GM21576 (cell line): ENCODE results near the gene CCBE1.

ENCODE experiments used
- ATAC-seq: cut with Tn5 transposase; IDR thresholded peaks from one replicate; pipeline ENCODE4 v1.9.1; 2021; ENCODE audit warnings: mild to moderate bottlenecking, moderate library complexity; ENCODE audit not compliant: unreplicated experiment

The CCBE1 gene

DNA sequence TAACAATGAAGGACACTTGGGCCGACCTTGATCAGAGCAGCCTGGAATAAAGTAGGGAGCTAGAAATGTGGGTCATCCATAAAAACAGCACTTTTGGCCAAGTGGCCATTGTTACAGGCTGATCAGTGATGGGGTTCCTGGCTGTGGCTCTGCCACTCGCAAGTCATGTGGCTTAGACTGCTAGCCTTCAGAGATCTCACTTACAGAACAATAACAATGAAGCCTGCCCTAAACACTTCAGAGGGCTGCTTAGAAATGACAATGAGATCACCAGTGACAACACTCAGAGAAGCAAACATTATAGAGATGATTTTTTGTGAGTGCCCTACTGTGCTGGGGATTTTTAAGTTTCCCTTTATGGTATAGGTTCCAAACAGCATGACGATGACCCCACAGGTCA is 230.2 kb downstream of the CCBE1 start:
- ATAC-seq: no peak

DNA sequence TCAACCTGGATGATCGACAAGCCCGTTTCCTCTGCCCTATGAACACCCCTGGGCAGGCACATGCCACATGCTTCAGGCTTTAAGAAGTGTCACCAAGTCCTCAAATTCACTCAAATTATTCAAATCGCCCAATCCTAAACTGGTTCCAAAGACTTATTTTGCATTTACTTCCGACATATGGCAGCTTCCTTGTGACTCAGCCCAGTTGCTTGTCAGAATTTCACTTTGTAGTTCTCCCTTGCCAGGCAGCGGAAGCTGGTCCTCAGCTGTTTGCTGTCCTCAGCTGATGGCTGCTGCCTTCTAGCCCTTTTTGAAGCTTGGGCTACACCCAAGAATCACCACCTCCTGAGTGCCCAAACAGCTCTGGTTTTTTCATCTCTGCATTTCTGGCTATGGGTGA is 232.7 kb downstream of the CCBE1 start:
- ATAC-seq: no peak

DNA sequence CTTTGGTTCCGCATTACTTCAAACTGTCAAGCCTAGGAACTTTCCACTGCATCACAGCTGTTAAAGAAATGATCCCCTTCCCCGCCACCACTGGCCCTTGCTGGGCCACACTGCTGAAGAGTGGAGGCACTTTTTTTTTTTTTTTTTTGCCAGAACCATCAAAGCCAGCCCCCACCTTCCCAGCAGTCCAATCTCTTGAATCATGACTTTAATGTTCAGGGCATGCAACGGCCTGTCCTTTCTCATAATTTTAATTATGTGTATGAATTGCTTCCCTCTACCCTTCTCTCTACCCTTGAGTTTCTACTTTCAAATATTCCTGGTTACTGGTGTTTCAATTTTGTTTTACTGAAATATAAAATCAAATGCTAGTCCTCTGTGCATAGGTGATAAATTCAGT is 236.1 kb downstream of the CCBE1 start:
- ATAC-seq: no peak

DNA sequence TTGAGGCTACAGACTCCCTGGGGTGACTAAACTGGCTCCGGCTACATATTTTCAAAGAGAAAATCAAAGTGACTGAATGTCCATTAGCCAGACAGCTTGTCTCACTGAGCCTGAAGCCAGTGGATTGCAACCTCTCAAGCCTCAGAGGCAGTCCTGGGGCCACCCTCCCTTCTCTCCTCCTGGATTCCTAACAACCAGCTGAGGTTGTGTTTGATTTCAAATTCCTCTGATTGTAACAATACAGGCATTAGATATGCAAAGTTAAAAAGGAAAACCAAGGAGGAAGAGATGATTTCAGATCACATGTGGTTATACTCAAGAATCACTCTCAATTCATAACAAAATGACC is 237.2 kb downstream of the CCBE1 start:
- ATAC-seq: no peak

DNA sequence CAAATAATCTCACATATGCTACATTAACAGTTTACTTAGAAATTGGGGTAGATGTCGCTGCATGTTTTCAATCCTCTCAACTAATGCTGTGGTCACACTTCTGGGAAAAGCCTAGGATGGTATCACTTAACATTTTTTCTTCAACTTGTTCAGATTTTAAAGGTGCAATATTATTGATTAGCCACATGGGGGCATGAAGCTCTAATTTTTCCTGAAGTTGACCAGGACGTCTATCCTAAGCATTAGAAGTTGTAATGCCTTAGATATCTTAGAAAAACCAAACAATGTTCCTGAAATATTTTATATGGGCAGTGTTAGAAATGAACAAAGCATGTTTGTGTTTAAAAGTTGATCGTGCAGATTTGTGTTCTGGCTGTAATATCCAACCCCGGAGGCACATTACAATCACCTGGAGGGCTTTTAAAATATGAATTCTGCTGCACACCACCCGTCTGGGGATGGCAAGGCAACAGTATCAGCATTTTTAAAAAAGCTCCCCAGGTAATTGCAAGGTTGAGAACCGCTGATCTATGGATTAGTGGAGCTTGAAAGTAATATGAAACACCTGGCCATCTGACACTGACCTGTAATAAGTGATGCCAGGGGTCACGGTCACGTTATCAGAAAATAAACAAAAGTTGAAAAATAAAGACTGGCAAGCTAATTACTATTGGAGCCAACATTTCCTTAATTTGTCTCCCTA is 237.7 kb downstream of the CCBE1 start:
- no peak for ATAC-seq

DNA sequence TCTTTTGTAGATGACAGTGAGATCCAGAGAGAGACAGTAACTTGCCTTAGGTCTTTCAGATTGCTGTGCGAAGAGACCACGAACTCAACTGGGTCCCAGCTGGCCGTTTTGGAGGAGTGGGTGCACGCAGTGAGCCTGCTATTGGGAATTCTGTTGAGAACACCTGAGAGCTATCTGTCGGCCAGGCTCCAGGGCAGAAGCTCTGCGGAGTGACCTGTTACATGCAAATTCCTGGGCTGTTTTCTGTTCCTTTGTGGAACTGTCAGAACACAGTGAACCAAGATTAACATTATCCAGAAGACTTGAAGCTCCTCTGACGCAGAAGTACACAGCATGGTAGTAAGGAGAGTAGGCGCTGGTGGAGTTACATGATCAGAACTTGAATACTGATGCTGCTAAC is 238.6 kb downstream of the CCBE1 start:
- ATAC-seq: no peak

DNA sequence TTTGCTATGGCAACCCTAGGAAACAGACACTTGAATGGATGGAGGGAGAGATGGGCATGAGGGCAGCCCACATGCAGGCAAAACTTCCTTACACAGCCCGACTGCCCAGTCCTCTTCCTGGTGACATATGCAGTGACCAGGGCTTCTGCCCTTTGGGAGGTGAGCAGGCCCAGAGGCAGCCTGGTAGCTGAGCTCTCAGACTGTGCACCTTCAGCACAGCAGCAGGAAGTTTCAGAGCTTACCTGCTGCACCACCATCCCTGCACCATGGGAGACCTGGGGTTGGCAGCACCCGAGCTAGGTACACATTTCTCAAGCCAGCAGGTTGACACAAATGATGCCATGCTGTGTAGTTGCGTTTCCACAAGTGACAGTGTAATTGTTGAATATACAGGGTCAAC is 240.6 kb downstream of the CCBE1 start:
- no peak for ATAC-seq

DNA sequence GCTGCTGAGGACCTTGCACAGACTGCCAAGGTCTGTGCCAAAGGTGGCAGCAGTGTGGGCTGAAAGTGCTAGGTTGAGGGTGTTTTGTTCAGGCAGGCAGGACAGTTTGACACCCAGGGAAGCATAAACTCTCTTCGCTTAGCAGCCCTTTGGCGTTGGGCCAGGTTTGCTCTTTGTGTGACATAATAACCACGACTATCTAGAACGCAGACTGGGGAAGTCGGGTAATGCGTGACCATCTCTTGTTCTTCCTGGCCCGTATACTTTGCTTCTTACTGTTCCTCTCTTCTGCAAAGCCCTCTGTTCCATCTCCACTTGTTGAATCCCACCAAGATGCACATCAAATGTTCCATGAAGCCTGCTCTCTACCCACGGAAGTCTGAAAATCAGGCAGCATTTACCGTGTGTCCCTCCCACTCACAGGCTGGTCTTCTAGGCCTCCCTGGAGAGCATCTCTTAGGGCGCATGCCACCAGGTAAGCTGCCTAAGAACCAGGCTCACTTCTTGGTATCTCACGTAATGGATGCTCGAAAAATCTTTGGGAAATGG is 241.4 kb downstream of the CCBE1 start:
- ATAC-seq: no peak

DNA sequence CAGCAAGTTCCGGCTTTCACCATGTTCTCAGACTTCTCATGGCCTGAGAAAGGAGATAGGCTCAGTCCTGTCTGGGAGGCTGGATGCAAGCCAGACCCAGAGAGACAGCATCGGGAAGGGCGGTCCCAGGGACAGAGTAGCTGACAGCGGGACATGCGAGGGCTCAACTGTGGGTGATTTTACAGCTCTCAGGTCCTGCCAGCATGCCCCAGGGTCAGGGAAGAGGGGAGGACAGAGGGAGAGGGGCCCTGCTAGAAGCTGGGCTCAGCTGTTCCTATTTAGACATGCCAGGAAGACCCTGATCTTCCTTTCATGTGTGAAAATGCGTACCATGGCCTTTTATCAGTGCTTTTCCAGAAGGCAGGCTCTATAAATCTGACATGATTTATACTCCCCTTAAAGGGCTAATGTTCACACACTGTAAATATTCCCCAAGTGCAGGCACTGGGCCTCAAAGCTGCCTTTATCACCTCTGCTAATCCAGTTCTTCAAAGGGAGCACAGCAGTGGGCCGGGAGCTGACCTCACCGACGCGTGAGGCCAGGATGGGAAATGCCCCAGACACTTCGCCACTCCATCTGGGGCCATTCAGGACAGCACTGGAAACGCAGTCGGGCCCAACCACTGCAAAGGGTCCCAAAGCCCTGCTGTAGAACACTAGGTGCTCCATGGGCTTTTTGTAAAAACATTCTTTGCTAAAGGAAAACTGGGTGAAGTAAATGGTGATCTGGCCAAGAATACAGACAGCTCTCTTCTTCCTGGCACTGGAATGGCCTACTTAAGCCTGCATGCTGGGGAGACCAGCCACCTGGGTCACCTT is 242.1 kb downstream of the CCBE1 start:
- ATAC-seq: no peak

DNA sequence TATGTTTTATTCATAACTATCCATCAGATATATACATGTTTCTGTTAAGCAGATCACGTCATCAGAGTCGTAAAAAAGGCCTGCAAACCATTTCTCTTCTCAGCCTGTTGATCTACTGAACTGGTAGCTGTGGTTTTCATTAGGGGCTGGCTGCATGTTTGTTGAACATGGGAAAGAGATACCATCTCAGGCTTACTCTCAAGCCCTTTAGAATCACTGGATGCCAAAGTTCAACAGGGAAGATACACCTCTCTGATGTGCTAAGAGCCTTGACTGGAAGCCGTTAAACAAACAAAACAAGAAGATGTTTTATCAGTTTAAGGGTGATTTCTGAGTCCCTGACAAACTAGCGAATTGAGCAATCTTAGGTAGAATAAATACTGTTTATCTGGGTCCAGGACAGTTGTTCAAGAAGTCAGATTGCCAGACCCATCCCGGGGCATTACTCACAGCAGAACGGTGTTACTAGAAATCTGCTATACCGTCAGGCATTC is 243.7 kb downstream of the CCBE1 start:
- no peak for ATAC-seq

DNA sequence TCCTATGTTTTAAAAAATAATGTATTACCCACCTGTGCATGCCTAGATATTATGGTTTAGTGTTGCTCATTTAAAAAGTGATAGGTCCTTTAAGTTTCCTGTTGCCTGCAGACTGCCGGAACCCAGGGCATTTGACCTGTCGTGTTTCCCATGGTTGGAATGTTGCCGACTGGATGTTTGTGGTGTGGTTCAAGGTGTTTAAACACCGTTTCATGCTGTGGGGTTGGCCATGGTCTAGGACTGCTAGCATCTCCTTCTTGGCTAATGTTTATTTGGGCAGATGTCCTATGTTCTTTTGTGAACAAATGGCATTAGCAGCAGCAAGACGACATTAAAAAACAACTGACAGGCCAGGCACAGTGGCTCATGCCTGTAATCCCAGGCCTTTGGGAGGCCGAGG is 245.3 kb downstream of the CCBE1 start:
- ATAC-seq: no peak

DNA sequence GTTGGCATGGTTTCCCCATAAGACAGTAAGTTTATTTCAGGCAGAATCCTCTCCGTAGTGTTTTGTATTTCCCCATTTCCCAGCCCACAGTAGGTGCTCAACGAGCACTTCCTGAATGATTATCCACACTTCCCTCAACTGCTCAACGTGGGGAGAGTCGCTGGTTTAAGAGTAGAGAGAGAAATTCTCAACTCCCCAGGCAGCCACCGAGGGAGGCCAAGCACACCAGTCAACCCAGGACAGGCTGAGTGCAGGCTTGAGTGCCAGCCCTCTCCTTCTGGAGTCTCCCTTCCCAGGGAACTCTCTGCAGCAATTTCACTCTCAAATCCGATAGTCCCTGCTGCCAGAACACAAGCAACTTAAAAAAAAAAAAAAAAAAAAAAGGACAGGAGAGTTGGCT is 246.2 kb downstream of the CCBE1 start:
- ATAC-seq: no peak

DNA sequence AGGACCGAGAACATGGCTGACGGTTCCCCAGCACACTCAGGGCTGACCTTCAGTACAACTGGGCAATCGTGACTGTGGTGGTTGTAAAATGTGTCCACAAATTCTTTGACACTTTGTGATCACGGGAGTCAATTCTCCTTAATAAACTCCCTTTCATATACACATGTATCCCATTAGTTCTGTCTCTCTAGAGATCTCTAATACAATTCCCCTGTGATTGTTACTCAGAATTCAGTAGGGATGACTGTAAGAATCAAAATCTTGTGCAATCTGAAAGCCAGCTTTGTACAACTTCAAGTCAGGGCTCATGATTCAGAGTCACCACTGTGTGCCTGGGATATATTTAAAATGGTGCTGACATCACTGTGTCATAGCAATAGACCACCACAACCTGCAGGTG is 248.7 kb downstream of the CCBE1 start:
- ATAC-seq: no peak

DNA sequence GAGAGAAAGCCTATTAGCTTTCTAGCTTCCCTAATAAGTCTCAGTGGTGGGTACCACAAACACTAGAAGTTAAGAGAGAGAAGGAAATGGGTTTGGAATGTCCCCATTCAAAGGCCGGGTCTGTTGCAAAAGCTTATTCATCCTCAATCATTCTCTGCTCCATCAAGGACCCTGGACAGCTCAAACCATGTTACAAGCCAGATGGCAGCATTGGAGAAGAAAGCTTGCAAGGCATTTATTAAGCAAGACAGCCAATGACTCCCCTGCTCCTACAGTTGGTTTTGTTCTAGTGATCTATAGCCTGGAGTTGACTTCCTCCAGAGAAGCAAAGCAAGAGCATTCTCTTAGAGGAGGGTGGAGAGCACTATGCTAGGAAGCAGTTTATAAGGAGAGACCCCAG is 251.2 kb downstream of the CCBE1 start:
- ATAC-seq: no peak

DNA sequence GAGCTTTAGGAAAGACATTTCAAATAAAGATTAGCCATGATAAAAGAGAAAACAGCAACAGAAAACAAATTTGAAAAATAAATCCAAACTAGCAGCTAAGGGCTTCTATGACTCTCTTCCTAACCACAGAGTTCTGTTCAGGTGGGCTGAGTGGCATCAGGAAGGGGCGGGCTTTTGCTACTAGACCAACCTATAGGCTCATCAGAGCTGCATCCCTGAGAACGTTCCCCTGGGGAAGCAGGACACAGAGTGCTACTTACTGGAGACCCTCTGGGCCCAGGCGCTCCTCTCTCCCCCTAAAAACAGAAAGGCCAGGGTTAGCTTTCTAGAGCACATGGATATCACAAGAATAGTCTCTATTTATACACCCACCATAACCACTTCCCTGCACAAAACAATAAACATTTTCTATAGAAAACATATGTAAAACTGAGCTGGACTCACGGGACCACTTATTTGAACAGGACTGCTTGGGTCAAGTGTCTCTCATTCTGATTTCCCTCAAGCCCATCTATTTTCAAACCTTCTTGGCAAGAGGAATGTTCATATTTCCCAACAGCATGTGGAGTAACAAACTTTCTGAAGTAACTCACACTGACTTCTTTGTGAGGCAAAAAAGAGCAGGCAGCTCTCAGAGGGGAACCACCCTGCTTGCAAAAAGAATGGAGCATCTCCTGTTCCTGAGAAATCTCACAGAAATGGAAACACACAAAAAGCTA is 259.2 kb downstream of the CCBE1 start:
- ATAC-seq: no peak

DNA sequence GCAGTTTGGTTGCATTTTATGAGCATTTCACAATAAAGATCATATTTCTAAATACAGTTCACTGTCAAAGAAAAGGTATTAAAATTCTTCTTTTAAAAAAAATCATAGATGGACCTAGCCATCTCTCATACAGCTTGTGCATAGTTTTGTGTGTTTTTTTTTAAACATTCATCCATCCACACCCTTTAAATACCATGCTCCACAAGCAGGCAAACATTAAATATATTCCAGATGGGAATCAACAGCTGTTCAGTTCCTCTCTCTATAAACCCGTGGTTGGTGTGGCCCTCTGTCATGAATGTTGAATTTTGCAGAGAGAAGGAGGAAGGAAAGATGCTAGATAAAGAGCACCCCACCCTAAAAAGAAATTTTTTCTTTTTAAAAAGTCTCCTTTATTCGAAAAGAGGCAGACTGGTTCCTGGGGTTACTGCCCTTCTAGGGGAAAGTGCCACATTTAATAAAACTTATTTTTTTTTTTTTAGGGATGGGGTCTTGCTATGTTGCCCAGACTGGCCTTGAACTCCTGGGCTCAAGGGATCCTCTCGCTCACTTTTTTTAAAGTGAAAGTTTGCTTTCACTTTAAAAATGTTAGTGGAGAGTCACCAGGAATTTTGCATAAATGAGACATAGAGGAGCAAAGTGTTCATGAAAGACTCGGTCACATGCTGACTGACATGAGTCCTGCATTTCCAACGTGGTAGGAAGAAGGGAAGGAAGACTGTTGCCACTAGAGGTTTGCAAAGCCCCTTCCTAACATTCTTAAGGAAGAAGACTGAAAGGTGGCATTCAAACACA is 264.2 kb downstream of the CCBE1 start:
- no peak for ATAC-seq

DNA sequence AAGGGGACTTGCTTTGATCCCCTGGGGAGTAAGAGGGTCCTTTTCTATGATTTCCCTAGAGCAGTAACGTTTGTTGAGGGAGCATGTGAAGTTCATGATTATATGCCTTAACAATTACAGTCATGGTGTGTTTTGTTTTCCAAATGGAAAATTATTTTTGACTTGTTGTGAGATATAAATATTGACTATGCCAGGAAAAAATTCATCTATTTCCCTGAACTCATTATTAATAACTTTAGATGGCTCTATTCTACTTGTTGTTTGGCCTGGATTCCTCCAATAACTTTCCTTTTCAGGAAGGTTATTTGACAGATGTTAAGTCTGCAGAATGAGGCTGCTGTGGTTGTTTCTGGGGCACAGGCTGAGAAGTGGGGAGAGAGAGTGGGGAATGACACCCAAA is 266.1 kb downstream of the CCBE1 start:
- no peak for ATAC-seq

DNA sequence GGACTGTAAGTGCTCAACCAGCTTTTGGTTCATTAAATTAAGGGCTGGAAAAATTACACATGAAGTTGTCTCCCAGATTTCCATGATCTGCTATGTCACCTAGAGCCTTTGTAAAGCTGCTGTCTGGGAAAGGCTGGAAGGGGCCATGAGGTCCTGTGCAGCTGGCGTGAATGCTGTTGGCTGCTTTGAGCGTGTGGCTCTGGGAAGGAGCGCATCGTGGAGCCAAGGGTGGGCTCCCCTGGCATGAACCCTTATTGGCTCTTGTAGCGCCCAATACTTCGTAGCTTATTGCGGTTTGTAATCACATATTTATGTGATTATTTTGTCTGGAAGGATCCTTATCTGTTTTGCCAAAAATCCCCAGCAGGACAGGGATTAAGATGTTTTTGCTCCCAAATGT is 267.6 kb downstream of the CCBE1 start:
- ATAC-seq: no peak

DNA sequence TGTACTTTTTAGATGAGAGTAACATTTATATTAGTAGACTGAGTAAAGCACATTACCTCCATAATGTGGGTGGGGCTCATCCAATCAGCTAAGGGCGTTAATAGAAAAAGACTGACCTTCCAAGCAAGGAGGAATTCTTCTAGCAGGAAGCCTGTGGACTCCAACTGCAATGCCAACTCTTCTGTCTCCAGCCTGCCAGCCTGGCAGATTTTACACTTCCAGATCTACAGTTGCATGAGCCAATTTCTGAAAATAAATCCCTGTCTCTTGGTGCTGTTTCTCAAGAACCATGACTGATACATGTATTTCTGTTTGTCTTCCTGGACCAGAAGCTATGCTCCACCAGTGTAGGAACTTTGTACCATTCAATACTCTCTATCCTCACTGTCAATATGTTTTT is 269.2 kb downstream of the CCBE1 start:
- no peak for ATAC-seq

DNA sequence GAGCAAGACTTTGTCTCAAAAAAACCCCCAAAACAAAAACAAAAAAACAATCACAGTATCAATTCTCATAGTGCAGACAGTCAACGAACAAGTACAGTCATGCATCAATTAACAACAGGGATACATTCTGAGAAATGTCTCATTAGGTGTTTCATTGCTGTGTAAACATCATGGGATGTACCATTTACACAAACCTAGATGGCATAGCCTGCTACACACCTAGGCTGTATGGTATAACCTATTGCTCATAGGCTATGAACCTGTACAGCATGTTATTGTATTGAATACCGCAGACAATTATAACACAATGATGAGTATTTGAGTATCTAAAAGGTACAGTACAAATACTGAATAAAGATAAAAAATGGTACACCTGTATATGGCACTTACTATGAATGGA is 270.4 kb downstream of the CCBE1 start:
- ATAC-seq: no peak

DNA sequence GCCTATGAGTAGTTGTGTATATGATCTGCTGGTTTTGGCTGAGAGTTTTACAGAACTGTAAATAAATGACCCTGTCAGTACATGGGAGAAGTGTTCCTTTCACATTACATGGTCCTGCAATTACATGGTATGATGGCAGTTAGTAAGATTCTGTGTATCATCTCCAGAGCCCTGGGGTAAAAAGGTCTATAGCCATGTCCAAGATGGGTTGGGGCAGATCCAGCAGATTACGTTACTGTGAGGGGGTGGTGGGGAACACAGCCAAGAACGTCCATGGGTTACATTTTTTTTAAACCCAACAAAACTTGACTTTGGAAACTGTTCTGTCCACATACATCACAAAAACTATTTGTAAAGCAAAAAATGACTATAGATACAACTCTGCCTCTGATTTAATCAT is 274.0 kb downstream of the CCBE1 start:
- no peak for ATAC-seq
